HG03039 (cell line): ENCODE data around the gene CCDC157.
A peak's percentile ranks its signal among the peaks of the same experiment; 100 is the strongest.
"Not testable (repeated sequence)": the region's sequence is repeated elsewhere in the genome, so short reads cannot be mapped to it uniquely, and the experiment has no call there.

ENCODE experiments used
- ATAC-seq: cut with Tn5 transposase; IDR thresholded peaks from one replicate; pipeline ENCODE4 v1.9.1; 2021; ENCODE audit warnings: mild to moderate bottlenecking, moderate library complexity; ENCODE audit not compliant: unreplicated experiment

The CCDC157 gene

GRCh38 chr22:30325724-30326254 is 31.0 kb upstream of the CCDC157 start:
- no peak for ATAC-seq

- peak; percentile 16 for ATAC-seq
Measured at GRCh38 chr22:30326255-30326705, 30.5 kb upstream of the CCDC157 start.

- peak; percentile 74 for ATAC-seq
Measured at GRCh38 chr22:30326706-30327362, 30.0 kb upstream of the CCDC157 start, which contains the start of gene TBC1D10A. Gene TBC1D10A (minus strand): TSS chr22:30326941. CDS start chr22:30326881, 60 bp downstream.

- no peak for ATAC-seq
Measured at GRCh38 chr22:30327864-30328345, 28.9 kb upstream of the CCDC157 start.

GRCh38 chr22:30328466-30329049 is 28.2 kb upstream of the CCDC157 start:
- no peak for ATAC-seq

- ATAC-seq = no peak
Measured at GRCh38 chr22:30332551-30332950, 24.3 kb upstream of the CCDC157 start.

GRCh38 chr22:30332994-30333706 is 23.7 kb upstream of the CCDC157 start:
- ATAC-seq = no peak

- ATAC-seq = no peak
Measured at GRCh38 chr22:30333707-30334087, 23.1 kb upstream of the CCDC157 start.

GRCh38 chr22:30334646-30335045 is 22.2 kb upstream of the CCDC157 start:
- ATAC-seq = no peak

- ATAC-seq = no peak
Measured at GRCh38 chr22:30335236-30335635, 21.6 kb upstream of the CCDC157 start.

- no peak for ATAC-seq
Measured at GRCh38 chr22:30336752-30337460, 19.9 kb upstream of the CCDC157 start.

- ATAC-seq = no peak
Measured at GRCh38 chr22:30337461-30337778, 19.4 kb upstream of the CCDC157 start.

GRCh38 chr22:30338341-30338740 is 18.5 kb upstream of the CCDC157 start:
- ATAC-seq = not testable (repeated sequence)

- no peak for ATAC-seq
Measured at GRCh38 chr22:30338802-30339201, 18.0 kb upstream of the CCDC157 start.

GRCh38 chr22:30340911-30341685 is 15.7 kb upstream of the CCDC157 start:
- ATAC-seq = no peak

GRCh38 chr22:30344447-30345200 is 12.2 kb upstream of the CCDC157 start:
- ATAC-seq = no peak

- ATAC-seq = no peak
Measured at GRCh38 chr22:30347255-30347892, 9.4 kb upstream of the CCDC157 start.

GRCh38 chr22:30348404-30348803 is 8.4 kb upstream of the CCDC157 start:
- no peak for ATAC-seq

- no peak for ATAC-seq
Measured at GRCh38 chr22:30348809-30349208, 8.0 kb upstream of the CCDC157 start.
